Stimulated activated CD8-positive, alpha-beta memory T cell treated with anti-CD3 and anti-CD28 coated beads, Interleukin-4, amount 100 ng/mL, for 48 hours (primary cell): ENCODE data around the gene PPP1R13B.

Source experiments
- DNase-seq: peaks from one replicate; pipeline ENCODE4 v3.0.0-alpha.2; 2020

Gene PPP1R13B

DNA sequence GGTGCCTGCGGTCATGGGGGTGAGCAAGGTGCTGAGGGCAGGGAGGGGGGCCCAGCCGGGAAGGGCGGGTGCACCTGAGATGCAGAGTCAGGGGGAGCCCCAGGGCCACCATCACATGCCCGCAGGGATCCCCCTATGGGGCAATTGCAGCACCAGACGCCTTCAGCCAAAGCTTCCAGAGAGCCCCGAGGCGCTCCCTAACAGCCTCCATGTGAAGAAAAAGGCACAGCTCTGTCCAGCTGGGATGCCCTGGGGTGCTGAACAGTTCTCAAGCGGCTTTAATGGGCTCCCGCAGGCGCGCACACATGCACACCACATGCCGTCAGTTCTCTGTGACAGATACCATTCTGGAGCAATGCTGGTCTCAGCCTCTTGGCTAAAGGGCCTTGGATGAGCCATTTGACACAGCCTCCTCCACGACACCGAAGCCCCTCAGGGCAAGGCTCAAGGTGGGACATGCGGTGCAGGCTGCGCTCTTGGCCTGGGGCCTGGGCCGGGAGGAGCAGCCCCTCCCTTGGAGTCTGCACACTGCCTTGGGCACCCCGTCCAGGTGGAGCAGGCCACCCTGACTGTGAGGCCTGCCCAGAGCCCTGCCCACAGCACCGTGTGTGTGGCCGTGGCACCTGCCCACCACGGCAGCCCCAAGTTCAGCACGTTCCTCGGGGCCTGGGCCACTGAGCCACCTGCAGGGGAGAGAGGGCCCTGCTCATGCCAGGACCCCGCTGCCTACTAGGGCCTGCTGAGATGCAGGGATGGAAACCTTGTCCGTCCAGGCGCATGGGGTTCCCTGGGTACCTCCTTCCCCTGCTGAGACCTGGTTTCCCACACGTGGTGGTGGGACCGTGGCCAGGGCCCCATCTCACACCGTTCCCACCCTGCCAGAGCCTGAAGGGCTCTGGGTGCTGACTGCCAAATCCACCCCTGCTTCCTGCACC lies 139.8 kb downstream of the PPP1R13B start:
- no peak for DNase-seq

DNA sequence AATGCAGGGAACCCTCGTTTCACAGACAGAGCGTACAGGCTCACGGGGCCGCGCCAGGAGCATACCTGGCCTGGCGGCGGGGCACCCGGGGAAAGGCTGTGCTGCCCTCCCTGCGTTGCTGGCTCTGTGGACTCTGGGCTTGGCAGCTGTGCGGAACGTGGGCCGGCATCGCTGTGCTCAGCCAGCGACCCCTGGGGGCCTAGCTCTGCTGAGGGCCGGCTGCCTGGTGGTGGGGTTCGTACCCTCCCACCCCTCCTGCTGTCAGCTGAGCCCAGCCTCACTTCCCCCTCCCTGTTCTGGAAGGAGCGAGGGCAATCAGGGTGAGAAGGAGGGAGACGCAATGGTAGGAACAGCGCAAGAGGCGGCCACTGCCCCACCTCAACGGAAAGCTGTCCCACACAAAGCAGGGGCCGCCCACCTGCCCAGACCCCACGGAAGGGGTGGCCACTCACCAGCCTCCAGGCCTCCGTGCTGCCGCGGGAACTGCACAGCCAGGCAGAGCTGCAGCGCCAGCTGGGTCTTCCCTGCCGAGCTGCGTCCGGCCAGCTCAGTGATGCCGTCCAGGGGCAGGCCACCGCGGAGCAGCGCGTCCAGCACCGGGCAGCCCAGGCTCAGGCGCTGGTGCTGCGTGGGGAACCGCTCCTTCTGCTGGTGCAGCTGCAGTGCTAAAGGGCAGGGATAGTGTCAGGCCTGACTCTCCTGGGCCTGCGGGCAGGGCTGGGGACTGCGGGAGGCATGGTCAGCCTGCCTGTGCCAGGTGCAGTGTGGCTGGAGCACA lies 140.6 kb downstream of the PPP1R13B start:
- no peak for DNase-seq

GRCh38 chr14:103705504-103706284 lies 141.7 kb downstream of the PPP1R13B start:
- no peak for DNase-seq

GRCh38 chr14:103705118-103705503 lies 142.3 kb downstream of the PPP1R13B start:
- DNase-seq: no peak

DNA sequence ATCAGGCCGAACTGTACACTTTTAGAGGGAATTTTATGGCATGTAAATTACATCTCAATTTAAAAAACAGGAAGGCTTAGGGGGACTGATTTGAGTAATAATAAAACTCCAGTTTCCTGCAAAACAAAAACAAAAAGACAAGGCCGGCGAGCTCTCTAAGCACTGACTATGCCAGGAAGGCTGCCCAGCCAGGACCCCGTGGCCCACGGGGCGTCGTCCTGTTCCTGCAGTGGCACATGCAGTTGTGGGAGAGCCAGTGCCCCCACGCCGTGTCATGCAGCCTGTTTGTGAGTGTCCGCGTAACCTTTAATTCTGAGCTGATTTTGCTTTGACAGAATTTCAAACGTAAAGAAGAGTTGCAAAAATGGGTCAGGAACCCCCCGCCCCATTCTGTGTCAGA lies 142.7 kb downstream of the PPP1R13B start:
- DNase-seq: no peak

DNA sequence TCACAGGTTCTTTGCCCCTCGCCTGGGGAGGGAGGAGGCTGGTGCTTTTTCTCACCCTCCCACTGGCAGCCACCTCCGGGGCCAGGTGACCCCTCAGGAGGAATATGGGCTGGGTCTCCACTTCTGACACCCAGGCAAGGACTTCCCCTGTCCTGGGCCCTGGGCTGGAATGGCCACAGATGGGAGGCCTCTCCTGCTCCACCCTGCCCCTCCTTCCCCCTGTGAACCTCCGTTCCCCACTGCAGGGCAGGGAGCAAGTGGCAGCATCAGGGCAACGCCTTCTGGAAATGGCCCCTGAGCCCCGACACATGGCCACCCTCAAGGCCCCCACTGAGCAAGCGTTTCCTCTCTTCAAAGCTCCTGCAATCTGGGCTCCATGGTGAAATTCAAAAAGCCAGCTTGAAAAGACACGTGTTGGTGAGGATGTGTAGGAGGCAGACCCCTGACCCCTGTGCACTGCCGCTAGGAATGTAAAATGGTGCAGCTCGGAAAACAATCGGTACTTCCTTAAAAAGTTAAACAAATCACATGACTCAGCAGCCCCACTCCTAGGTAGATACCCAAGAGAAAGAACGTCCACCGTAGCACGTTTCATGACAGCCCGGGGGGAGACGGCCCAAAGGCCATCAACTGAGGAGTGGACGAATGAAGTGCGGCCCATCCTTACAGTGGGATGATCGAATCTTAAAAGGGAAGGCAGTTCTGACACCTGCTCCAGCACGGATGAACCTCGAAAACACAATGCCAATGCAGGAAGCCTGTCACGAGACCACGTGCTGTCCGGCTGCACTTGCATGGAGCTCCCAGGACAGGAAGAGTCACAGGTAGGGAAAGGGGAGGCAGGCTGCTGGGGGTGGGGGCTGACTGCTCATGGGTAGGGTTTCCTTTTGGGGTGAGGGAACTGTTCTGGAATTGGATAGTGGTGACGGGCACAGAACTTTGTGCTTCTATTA lies 143.7 kb downstream of the PPP1R13B start:
- no peak for DNase-seq

- DNase-seq: no peak
Measured at GRCh38 chr14:103702497-103703432, 144.6 kb downstream of the PPP1R13B start.

DNA sequence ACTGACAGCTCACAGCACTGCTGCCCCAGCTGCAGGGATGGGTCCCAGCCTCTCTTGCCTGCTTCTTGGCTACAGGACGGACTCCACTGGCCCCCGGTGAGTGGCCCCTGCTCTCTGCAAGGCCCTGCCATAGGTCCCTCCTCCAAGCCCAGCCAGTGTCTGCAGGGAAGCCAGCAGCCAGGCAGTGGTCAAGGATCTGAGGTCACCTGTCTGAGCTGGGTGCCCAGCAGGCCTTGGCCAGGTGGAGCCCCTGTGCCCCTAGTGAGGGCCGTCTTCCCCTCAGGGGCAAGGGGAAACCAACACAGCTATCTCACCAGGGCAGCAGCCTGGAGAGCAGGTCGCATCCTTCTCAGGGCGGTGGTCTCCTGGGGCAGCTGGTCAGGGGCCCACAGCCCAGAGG lies 145.3 kb downstream of the PPP1R13B start:
- no peak for DNase-seq

DNA sequence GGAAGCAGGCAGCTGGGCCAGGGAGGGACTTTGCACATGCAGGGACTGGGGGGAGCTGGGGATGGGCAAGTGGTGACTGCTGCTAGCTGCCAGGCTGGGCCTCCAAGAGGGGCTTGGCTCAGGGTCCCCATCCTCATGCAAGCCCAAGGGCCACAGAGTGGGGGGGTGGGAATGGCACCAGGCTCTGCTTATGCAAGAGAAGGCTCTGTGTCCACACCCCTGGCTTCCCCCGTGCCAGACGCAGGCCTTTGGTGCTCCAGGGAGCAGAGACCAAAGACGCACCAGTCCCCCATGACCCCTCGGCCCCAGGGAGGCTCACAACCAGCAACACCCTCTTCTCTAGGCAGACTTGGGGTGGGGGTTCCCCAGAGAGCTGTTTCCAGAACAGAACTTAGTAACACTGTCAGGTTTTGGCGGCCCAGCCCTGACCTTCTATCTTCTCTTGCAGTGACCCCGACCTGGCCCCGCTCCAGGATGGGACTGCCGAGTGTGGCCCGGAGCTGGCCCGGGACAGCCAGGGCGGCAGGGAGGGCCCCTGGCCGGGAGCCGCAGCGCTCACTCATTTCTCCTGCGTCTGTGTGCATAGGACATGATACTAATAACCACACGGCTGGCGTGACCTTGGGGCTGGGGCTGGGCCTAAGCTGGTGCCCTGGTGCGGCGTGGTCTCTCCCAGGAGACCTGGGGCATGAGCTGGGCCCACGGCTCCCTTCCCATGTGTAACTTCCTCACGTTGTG lies 146.5 kb downstream of the PPP1R13B start:
- DNase-seq: no peak

DNA sequence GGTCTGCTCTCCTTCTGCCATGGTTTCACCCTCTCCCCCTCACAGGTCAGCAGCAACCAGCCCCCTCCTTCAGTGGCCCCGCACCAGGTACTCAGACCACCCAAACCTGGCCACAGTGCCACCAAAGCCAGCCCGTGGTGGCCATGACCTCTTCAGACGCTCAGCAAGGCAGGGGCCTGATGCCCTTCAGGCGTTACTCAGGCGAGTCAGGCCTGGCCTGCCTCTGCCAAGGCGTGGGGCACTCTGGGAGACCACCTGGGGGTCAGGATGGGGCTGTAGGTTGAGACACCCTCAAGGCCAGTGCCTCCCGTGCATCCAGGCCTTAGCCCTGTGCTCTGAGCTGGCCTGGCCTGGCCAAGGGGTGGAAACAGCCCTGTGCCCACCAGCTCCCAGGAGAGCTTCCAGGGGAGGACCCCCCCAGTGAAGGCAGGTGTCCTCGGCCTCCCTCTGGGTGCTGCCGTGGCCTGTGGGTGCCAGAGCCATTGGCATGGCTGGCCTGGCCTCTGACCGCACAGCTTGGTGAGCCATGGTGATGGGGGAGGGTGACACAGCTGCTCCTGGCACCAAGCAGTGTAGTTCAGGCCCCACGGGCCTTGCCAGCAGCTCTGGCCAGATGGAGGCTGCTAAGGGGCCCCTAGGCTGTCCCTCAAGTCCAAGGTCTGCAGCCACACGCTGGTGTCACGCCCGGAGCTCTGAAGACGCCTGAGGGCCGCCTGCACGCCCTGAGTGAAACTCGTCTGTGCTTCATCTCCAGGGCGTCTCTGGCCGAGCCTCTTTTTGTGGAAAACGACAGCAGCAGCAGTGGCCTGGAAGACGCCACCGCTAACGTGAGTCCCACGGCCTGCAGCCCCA lies 147.2 kb downstream of the PPP1R13B start:
- DNase-seq: no peak

DNA sequence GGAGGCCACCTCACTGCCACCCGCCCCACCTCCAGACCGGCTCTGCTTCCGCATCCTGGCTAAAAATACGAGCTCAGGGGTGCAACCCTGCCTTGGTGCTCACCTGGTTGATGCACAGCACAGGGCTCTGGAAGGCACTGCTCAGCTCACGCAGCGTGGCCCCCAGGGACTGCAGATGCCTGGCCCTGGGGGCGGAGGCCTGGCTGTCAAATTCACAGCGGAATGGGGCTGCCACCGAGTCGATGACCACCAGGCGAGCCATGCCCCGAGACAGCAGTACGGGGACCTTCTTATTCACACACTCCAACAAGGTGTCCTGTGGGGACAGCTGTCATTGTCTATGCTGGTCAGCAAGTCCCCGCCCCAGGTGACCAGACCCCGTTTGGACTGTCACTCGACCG lies 148.1 kb downstream of the PPP1R13B start:
- DNase-seq: no peak

GRCh38 chr14:103698380-103699260 lies 148.8 kb downstream of the PPP1R13B start:
- no peak for DNase-seq

DNA sequence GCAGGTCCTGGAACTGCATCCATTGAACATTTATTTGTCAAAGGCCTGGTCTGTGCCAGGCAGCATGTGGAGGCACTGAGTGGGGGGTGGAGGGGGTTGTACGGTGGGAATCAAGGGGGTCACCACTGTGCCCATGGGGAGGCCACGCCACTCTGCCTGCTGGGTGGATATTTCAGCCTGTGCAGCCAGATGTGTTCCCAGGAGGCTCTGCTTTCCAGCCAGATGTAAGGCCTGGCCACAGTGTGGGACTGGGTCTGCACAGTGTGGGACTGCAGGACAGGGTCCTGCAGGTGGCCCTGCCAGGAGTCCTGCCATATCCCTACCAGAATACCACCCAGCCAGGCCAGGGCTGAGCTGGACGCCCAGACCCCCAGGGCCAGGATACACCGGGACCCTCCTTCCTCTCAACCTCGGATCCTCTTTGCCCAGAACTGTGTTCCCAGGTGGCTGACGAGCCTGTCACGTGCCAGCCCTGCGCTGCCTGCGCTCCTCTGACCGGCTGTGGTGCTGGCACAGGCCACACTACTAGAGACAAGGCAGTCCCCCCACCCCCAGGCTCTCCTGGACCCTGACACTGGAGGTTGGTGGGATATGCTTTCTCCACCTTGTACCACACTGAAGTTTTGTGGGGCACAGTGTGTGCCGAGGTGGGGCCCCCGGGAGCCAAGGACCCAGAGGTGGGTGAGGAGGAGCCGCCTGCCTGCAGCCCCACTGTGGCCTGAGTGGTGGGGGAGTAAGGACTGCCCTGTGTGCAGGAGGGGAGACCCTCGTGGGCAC lies 149.6 kb downstream of the PPP1R13B start:
- no peak for DNase-seq

- DNase-seq: no peak
Measured at GRCh38 chr14:103697206-103697602, 150.2 kb downstream of the PPP1R13B start.

- no peak for DNase-seq
Measured at GRCh38 chr14:103696466-103697071, 150.8 kb downstream of the PPP1R13B start.

- no peak for DNase-seq
Measured at GRCh38 chr14:103696070-103696402, 151.3 kb downstream of the PPP1R13B start.
